H1 (cell line): ENCODE data around the gene FOXF2. TPM values are rescaled to one million over a fixed set of nuclear protein-coding genes. Genes with fewer than 3 reads are reported as not detected.

Experiments
- CTCF ChIA-PET: fragments of 300-600 bp; sonication (Branson Sonifier 250); formaldehyde crosslinking; loops from one replicate; lab custom pipeline; 2021; ENCODE audit not compliant: partially characterized antibody; lab: Charles Lee
- POLR2A ChIA-PET: fragments of 300-600 bp; sonication (Branson Sonifier 250); formaldehyde crosslinking; loops from one replicate; lab custom pipeline; 2021; ENCODE audit warnings: inconsistent platforms; ENCODE audit not compliant: partially characterized antibody; lab: Charles Lee
- DNase-seq, 2 experiments: peaks; one replicate each; pipeline versions ENCODE4 v3.0.0 to v3.0.0-alpha.2; 2010 to 2022; ENCODE audit warnings: low spot score in 2 of 2, low read depth in 1 of 2, mixed read lengths in 1 of 2
- FAIRE-seq: peaks from 2 replicates; lab custom pipeline; 2011; peaks lifted over from hg19 to GRCh38; lab: Jason Lieb, UNC
- H2AFZ ChIP-seq: 2 replicates; pipeline ENCODE4 v1.8.1; 2012; ENCODE audit warnings: low read length, inconsistent platforms
- H2AK5ac ChIP-seq: 2 replicates; pipeline ENCODE4 v1.6.1; 2013; ENCODE audit warnings: low read depth, low read length
- H2BK120ac ChIP-seq: replicated peaks from 2 replicates; pipeline ENCODE3; 2013; ENCODE audit warnings: low read depth, low read length, inconsistent platforms
- H2BK12ac ChIP-seq: 2 replicates; pipeline ENCODE4 v1.6.1; 2013; ENCODE audit warnings: low read depth, low read length
- H2BK15ac ChIP-seq: 2 replicates; pipeline ENCODE4 v1.6.1; 2013; ENCODE audit warnings: low read length
- H2BK20ac ChIP-seq: 2 replicates; pipeline ENCODE4 v1.6.1; 2013; ENCODE audit warnings: low read length
- H2BK5ac ChIP-seq: 2 replicates; pipeline ENCODE4 v1.6.1; 2013; ENCODE audit warnings: low read depth, low read length
- H3K14ac ChIP-seq: 2 replicates; pipeline ENCODE4 v1.6.1; 2013; ENCODE audit warnings: inconsistent platforms; ENCODE audit not compliant: insufficient read length
- H3K18ac ChIP-seq: 2 replicates; pipeline ENCODE4 v1.6.1; 2013; ENCODE audit warnings: low read length; ENCODE audit errors: extremely low read depth
- H3K23ac ChIP-seq: 2 replicates; pipeline ENCODE4 v1.6.1; 2013; ENCODE audit warnings: inconsistent platforms; ENCODE audit not compliant: insufficient read length
- H3K23me2 ChIP-seq: 2 replicates; pipeline ENCODE4 v1.6.1; 2013; ENCODE audit warnings: low read depth, low read length
- H3K27ac ChIP-seq: 2 replicates; pipeline ENCODE4 v1.6.1; 2011; ENCODE audit warnings: low read depth, low read length, inconsistent platforms
- H3K27me3 ChIP-seq, 4 experiments: replicated peaks in 1 of 4; 1 replicate in 1 of 4; 2 replicates in 3 of 4; pipeline versions ENCODE4 v1.6.1 to v1.8.1; 2011 to 2013; ENCODE audit warnings: low read length in 3 of 4, mild to moderate bottlenecking in 3 of 4, inconsistent platforms in 2 of 4, mixed read lengths in 2 of 4, moderate library complexity in 1 of 4; ENCODE audit not compliant: control insufficient read depth in 3 of 4, insufficient read depth in 3 of 4; ENCODE audit errors: extremely low read depth in 1 of 4
- H3K36me3 ChIP-seq, 4 experiments: 2 replicates each; pipeline versions ENCODE4 v1.6.1 to v1.8.1; 2011 to 2013; ENCODE audit warnings: mild to moderate bottlenecking in 4 of 4, low read length in 3 of 4, moderate library complexity in 2 of 4, control low read depth in 1 of 4, inconsistent platforms in 1 of 4; ENCODE audit not compliant: insufficient read depth in 4 of 4, control insufficient read depth in 2 of 4
- H3K4ac ChIP-seq: replicated peaks from 2 replicates; pipeline ENCODE3; 2013; ENCODE audit warnings: low read length, low read depth, mixed read lengths, inconsistent platforms; ENCODE audit not compliant: insufficient read length
- H3K4me1 ChIP-seq, 4 experiments: replicated peaks in 1 of 4; 1 replicate in 1 of 4; 2 replicates in 3 of 4; pipeline versions ENCODE4 v1.6.1 to v1.8.1; 2011 to 2013; ENCODE audit warnings: low read length in 3 of 4, inconsistent platforms in 2 of 4, mixed read lengths in 1 of 4; ENCODE audit not compliant: insufficient read depth in 4 of 4, control insufficient read depth in 3 of 4
- H3K4me2 ChIP-seq, 2 experiments: 2 replicates each; pipeline versions ENCODE4 v1.6.1 to v1.8.1; 2011 to 2013; ENCODE audit warnings: low read depth in 2 of 2, low read length in 2 of 2, control low read depth in 1 of 2, inconsistent platforms in 1 of 2, mild to moderate bottlenecking in 1 of 2; ENCODE audit not compliant: insufficient read depth in 1 of 2
- H3K4me3 ChIP-seq, 4 experiments: fragments of 200-600, 300-600 bp in 1 of 4; sonication (generic), shearing (Covaris generic), sonication (Bioruptor Twin) in 1 of 4; 2 replicates each; pipeline versions ENCODE4 v1.5.1 to v1.8.1; 2011 to 2016; ENCODE audit warnings: low read length in 4 of 4, low read depth in 3 of 4, control low read depth in 2 of 4, inconsistent platforms in 2 of 4, mild to moderate bottlenecking in 2 of 4, mixed read lengths in 1 of 4, moderate library complexity in 1 of 4; ENCODE audit not compliant: insufficient read depth in 2 of 4; ENCODE audit errors: extremely low read depth in 1 of 4
- H3K56ac ChIP-seq: replicated peaks from 2 replicates; pipeline ENCODE3; 2013; ENCODE audit warnings: low read depth, mild to moderate bottlenecking, mixed read lengths, low read length, inconsistent platforms; ENCODE audit not compliant: insufficient read length
- H3K79me1 ChIP-seq: 2 replicates; pipeline ENCODE4 v1.6.1; 2013; ENCODE audit warnings: low read depth, low read length, control low read depth
- H3K79me2 ChIP-seq, 2 experiments: 2 replicates each; pipeline versions ENCODE4 v1.6.1 to v1.8.1; 2012 to 2013; ENCODE audit warnings: low read length in 2 of 2, mild to moderate bottlenecking in 2 of 2, inconsistent platforms in 1 of 2; ENCODE audit not compliant: insufficient read depth in 2 of 2, control insufficient read depth in 1 of 2
- H3K9ac ChIP-seq, 4 experiments: replicated peaks in 1 of 4; 1 replicate in 1 of 4; 2 replicates in 3 of 4; pipeline versions ENCODE4 v1.6.1 to v1.8.1; 2011 to 2013; ENCODE audit warnings: low read depth in 3 of 4, low read length in 3 of 4, control low read depth in 2 of 4, mild to moderate bottlenecking in 2 of 4, moderate library complexity in 2 of 4, inconsistent platforms in 1 of 4; ENCODE audit errors: extremely low read depth in 1 of 4
- H3K9me3 ChIP-seq, 2 experiments: 2 replicates each; pipeline versions ENCODE4 v1.6.1 to v1.8.1; 2012 to 2013; ENCODE audit warnings: mild to moderate bottlenecking in 2 of 2, moderate library complexity in 2 of 2, control low read depth in 1 of 2, inconsistent platforms in 1 of 2, low read depth in 1 of 2, low read length in 1 of 2, mixed read lengths in 1 of 2; ENCODE audit not compliant: insufficient read depth in 2 of 2
- H4K20me1 ChIP-seq, 2 experiments: replicated peaks in 1 of 2; 2 replicates each; pipeline versions ENCODE3 to v1.8.1; 2011 to 2013; ENCODE audit warnings: inconsistent platforms in 2 of 2, low read length in 2 of 2, mild to moderate bottlenecking in 1 of 2; ENCODE audit not compliant: insufficient read depth in 2 of 2, control insufficient read depth in 1 of 2
- H4K5ac ChIP-seq: 2 replicates; pipeline ENCODE4 v1.6.1; 2013; ENCODE audit warnings: low read length, low read depth, mixed read lengths, inconsistent platforms; ENCODE audit not compliant: insufficient read length
- H4K8ac ChIP-seq: 2 replicates; pipeline ENCODE4 v1.8.0; 2013; ENCODE audit warnings: mild to moderate bottlenecking, moderate library complexity, low read length, inconsistent platforms; ENCODE audit not compliant: insufficient read depth; ENCODE audit errors: extremely low read depth
- H4K91ac ChIP-seq: replicated peaks from 2 replicates; pipeline ENCODE3; 2013; ENCODE audit warnings: low read length, mixed read lengths, inconsistent platforms; ENCODE audit not compliant: insufficient read length
- GABPA ChIP-seq: IDR thresholded peaks from 2 replicates; pipeline ENCODE4 v1.6.1; 2011; ENCODE audit warnings: mild to moderate bottlenecking, low read length, moderate library complexity, borderline replicate concordance; ENCODE audit not compliant: insufficient read depth
- USF2 ChIP-seq: IDR thresholded peaks from 2 replicates; pipeline ENCODE4 v1.6.1; 2011; ENCODE audit warnings: low read length, improper control_type of control experiment
- WGBS, 2 experiments: shearing (Covaris generic) in 1 of 2; methylation state at CpG; one replicate each; pipeline versions ENCODE4 v1.1.6 to v1.1.7; 2013 to 2015; ENCODE audit warnings: low lambda C conversion rate in 2 of 2, mixed read lengths in 2 of 2, inconsistent platforms in 1 of 2, low coverage in 1 of 2, missing lambda C conversion rate in 1 of 2; ENCODE audit not compliant: insufficient replicate concordance in 2 of 2, insufficient coverage in 1 of 2, insufficient read length in 1 of 2; ENCODE audit errors: extremely low coverage in 1 of 2, missing lambda C conversion rate in 1 of 2; 5-methylcytosine and 5-hydroxymethylcytosine counted together
- polyA plus RNA-seq, 7 experiments: library from polyadenylated mRNA; depleted of rRNA in 3 of 7; stranded (reverse) in 5 of 7; unstranded in 2 of 7; fragments of >200 nt in 5 of 7; fragments of 200-250 nt in 2 of 7; gene quantifications; 1 replicate in 5 of 7; 2 replicates in 1 of 7; 4 replicates in 1 of 7; pipeline versions ENCODE4 v1.2.1 to v1.2.3, GENCODE V29; 2011 to 2013; ENCODE audit warnings: missing spikeins in 2 of 7, mixed read lengths in 2 of 7
- total RNA-seq: library from RNA; stranded (reverse); fragmentation: NEBNext Ultra II Directional; extraction: Animal tissue kit (Norgen Biotek cat#: 25700); gene quantifications from 2 replicates; pipeline ENCODE4 v1.2.1, GENCODE V29; 2021

FOXF2 gene
- total and polyA plus RNA-seq, 2 of the 8 experiments (the other 6 are each of a cell fraction or from before 2014, with no cell fraction given): 0.05 TPM; not detected in 1

- FAIRE-seq (no peak), DNase-seq (no peak)
- Histone ChIP-seq H3K18ac (no peak overlapping the region), H2BK12ac (no peak overlapping the region), H4K20me1 (peaks cover 1 to 2% of the 10 kb centered on the region in 2 experiments), H3K27me3 (peaks cover 9 to 27% (median 23%) of the 10 kb centered on the region in 4 experiments), H3K9me3 (peaks cover 7 to 9% of the 10 kb centered on the region in 2 experiments; a peak in 2 of 4 replicates), H3K9ac (no peak overlapping the region), H2BK120ac (no peak overlapping the region), H2AFZ (no peak overlapping the region), H2BK5ac (no peak overlapping the region), H3K79me1 (no peaks in the 10 kb centered on the region), H3K4ac (no peak overlapping the region), H3K14ac (no peak overlapping the region), H3K4me2 (no peak overlapping the region), H3K4me3 (no peak overlapping the region), H3K79me2 (no peaks in the 10 kb centered on the region), H3K27ac (no peak overlapping the region), H2AK5ac (no peak overlapping the region), H2BK15ac (no peak overlapping the region), H3K4me1 (no peaks in the 10 kb centered on the region), H3K23me2 (no peaks in the 10 kb centered on the region), H4K8ac (no peak overlapping the region; the same call in 1 of the 2 replicates)
- CTCF ChIA-PET: interaction anchor here (0.6 to 1.9 kb wide), 2 partner anchors 52 to 110 kb away, joined by 3 to 6 read pairs; no protein-coding TSS in a partner anchor
- POLR2A ChIA-PET: no interaction called here
- 80% methylated on average over 1 of the region's 1 CpG; no CpG with 5 or more reads in 1 of the 2 experiments for WGBS, 2 experiments
- TF ChIP-seq GABPA: no peak
- TF ChIP-seq USF2: no peak
- TF ChIP-seq, all 59 proteins: peak for 0
- H2BK20ac ChIP-seq: no peak overlapping the region
- H4K5ac ChIP-seq: no peak overlapping the region
- no peak overlapping the region for H4K91ac ChIP-seq
- no peak overlapping the region for H3K56ac ChIP-seq
- H3K36me3 ChIP-seq: no peaks in the 10 kb centered on the region; a peak in 1 of 8 replicates
- no peak overlapping the region for H3K23ac ChIP-seq
These were observed 17.4 kb upstream of the FOXF2 start for GRCh38 chr6:1371933-1372332.
